Gastrocnemius medialis (tissue), 4 donors: ENCODE results near the gene VTI1A.

Experiments used
- POLR2A ChIP-seq, 2 donors: fragments of 450-650 bp; IDR thresholded peaks; one replicate each; pipeline ENCODE4 v1.6.1; 2017; ENCODE audit warnings: antibody characterized with exemption in 2 of 2, mild to moderate bottlenecking in 2 of 2, moderate library complexity in 2 of 2
- TF ChIP-seq, protein P1 (sequence below), 5 experiments: fragments of 450-650 bp in 3 of 5; fragments of 200-600 bp in 2 of 5; sonication (generic) in 2 of 5; IDR thresholded peaks in 4 of 5; conservative IDR thresholded peaks in 1 of 5; 1 replicate in 4 of 5; 2 replicates in 1 of 5; pipeline ENCODE4 v1.5.1; 2016 to 2019; ENCODE audit warnings: antibody characterized with exemption in 5 of 5, mild to moderate bottlenecking in 3 of 5, moderate library complexity in 3 of 5

DNA sequence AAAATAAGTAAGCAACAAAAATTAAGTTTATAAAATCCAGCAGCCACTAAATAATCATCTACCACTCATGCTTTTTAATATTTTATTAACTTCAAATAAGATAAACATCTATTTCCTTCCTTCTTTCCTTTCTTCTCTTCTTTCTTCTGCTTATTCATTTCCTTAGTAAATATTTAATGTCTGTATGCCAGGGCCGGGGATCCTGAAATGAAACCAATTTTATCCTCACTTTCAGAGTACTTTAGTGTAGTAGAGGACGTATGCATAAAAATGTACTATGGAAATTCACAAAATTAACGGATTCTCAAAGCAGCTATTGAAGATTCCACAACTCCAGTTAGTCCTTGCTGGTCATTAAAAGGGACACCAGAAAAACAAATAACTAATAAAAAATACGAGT lies 224.7 kb downstream of the VTI1A start:
- TF ChIP-seq, protein P1, sequence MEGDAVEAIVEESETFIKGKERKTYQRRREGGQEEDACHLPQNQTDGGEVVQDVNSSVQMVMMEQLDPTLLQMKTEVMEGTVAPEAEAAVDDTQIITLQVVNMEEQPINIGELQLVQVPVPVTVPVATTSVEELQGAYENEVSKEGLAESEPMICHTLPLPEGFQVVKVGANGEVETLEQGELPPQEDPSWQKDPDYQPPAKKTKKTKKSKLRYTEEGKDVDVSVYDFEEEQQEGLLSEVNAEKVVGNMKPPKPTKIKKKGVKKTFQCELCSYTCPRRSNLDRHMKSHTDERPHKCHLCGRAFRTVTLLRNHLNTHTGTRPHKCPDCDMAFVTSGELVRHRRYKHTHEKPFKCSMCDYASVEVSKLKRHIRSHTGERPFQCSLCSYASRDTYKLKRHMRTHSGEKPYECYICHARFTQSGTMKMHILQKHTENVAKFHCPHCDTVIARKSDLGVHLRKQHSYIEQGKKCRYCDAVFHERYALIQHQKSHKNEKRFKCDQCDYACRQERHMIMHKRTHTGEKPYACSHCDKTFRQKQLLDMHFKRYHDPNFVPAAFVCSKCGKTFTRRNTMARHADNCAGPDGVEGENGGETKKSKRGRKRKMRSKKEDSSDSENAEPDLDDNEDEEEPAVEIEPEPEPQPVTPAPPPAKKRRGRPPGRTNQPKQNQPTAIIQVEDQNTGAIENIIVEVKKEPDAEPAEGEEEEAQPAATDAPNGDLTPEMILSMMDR (IDR thresholded peaks at IDR 0.05 in 4 of 5, conservative IDR thresholded peaks at IDR 0.05 in 1 of 5): no peak
- no peak for TF ChIP-seq POLR2A (IDR thresholded peaks at IDR 0.05)
